ENCODE data around the gene NDUFB8. TPM values are rescaled to one million over a fixed set of nuclear protein-coding genes. Genes with fewer than 3 reads are reported as not detected.

Gene NDUFB8
- total and polyA plus RNA-seq, 2 of the 4 experiments (the other 2 are of a cell fraction): 99.1 to 265 TPM

DNA sequence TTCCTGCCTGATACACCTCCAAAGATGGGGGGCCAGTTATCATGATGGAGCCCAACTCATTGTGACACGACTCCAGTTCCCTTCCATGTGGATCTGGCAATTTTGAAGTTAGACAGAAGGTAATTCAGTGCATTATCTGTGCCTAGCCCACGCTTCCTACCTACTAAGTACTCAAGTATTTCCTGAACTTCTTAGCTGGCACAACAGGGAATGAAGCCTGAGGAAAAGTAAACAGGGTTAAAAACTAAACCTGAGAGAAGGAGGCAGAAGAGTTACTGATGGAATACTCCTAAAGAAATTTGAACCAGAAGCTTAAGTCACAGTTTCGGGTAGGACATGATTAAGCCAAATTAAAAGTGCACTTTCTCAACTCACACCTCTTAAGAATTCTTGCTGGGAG, 8.9 kb downstream of the NDUFB8 start:
- Histone ChIP-seq H2AK9ac (replicated peaks; ENCODE audit: low read depth, low read length, poor library complexity) (no peak overlapping the region), H3K4me2 (ENCODE audit: low read depth, low read length) (no peak overlapping the region; the same call in 1 of the 2 replicates), H2BK120ac (ENCODE audit: low read depth, low read length) (no peak overlapping the region; the same call in 1 of the 2 replicates), H4K91ac (ENCODE audit: insufficient read depth, low read depth, low read length) (no peak overlapping the region), H3K56ac (ENCODE audit: extremely low read depth, insufficient read depth, low read length) (no peak overlapping the region), H2BK15ac (ENCODE audit: low read depth, low read length) (no peak overlapping the region), H3K4ac (ENCODE audit: low read depth, low read length) (no peak overlapping the region), H4K5ac (ENCODE audit: low read depth, low read length) (no peak overlapping the region), H2BK5ac (ENCODE audit: low read depth, low read length, poor library complexity, severe bottlenecking) (peak overlapping the region; percentile 46), H4K8ac (ENCODE audit: low read depth in 2 of 2, low read length in 2 of 2) (0 out of 4 replicates have a peak overlapping the region, but pooled peaks of 1 of the 2 experiments have one; percentile 16), H2BK20ac (ENCODE audit: low read depth, low read length) (no peak overlapping the region), H3K14ac (replicated peaks; ENCODE audit: low read depth, low read length) (no peak overlapping the region), H3K27me3 (ENCODE audit: control insufficient read depth, insufficient read depth, low read length) (no peaks in the 10 kb centered on the region), H3K9me1 (ENCODE audit: insufficient read depth, low read length) (0 out of 2 replicates have a peak, but pooled peaks cover 3% of the 10 kb centered on the region), H3K36me3 (ENCODE audit: control insufficient read depth, insufficient read depth, low read length) (peaks cover 15% of the 10 kb centered on the region), H3K23ac (ENCODE audit: low read depth, low read length) (no peak overlapping the region), H3K4me1 (ENCODE audit: control insufficient read depth, insufficient read depth, low read length) (peaks cover 5% of the 10 kb centered on the region; the same call in 1 of the 2 replicates), H3K9ac (ENCODE audit: low read depth, low read length) (no peak overlapping the region), H4K20me1 (ENCODE audit: insufficient read depth, low read length) (no peaks in the 10 kb centered on the region), H2AK5ac (ENCODE audit: low read depth, low read length) (no peak overlapping the region), H2AFZ (replicated peaks; ENCODE audit: low read length, poor library complexity) (no peak overlapping the region), H3K4me3 (ENCODE audit: insufficient read depth, low read depth, low read length) (no peak overlapping the region), H3K9me3 (ENCODE audit: control insufficient read depth, insufficient read depth, low read length) (no peaks in the 10 kb centered on the region), H3K27ac (ENCODE audit: insufficient read depth, low read length) (no peak overlapping the region), H3K18ac (ENCODE audit: low read depth, low read length) (no peak overlapping the region), H3K79me1 (ENCODE audit: low read depth in 1 of 2, low read length in 2 of 2) (peaks cover 0 to 6% of the 10 kb centered on the region in 2 experiments; a peak in 1 of 4 replicates)
- CTCF ChIA-PET: interaction anchor here (0.6 kb wide), 1 partner anchor 184 kb away, joined by 3 read pairs; no protein-coding TSS in a partner anchor
- no TSS peak for BruUV-seq (replicated peaks)
- POLR2A ChIA-PET (ENCODE audit: unreplicated experiment): interaction anchor here (0.7 kb wide), 1 partner anchor 12 kb away, joined by 6 read pairs; no protein-coding TSS in a partner anchor
- dilution Hi-C loops (cut with HindIII; ENCODE audit: low sequenced_read_pairs, unreplicated experiment): no loop called here
- peak; percentile 77 for DNase-seq
- in situ Hi-C loops (cut with MboI; ENCODE audit: low sequenced_read_pairs): no loop called here
- intact Hi-C loops (cut with micrococcal nuclease): no loop called here
- WGBS, 2 experiments (ENCODE audit: extremely low coverage in 2 of 2, insufficient read length in 1 of 2): no CpG with 5 or more reads among the region's 3 CpGs
- peak; percentile 33 for ATAC-seq (ENCODE audit: low read depth)
- TF ChIP-seq RCOR1 (IDR thresholded peaks at IDR 0.05; ENCODE audit: insufficient replicate concordance, low read length): no peak
- no peak for TF ChIP-seq NFE2L2 (IDR thresholded peaks at IDR 0.05; ENCODE audit: low read depth, low read length)

Data from IMR-90 (cell line).